GM19468 (cell line): ENCODE data around the gene EFCAB6.

Source experiments
- ATAC-seq: cut with Tn5 transposase; IDR thresholded peaks from one replicate; pipeline ENCODE4 v1.9.1; 2021; ENCODE audit warnings: mild to moderate bottlenecking, moderate library complexity, moderate number of reproducible peaks; ENCODE audit not compliant: unreplicated experiment; ENCODE audit errors: extremely low read depth

Gene EFCAB6

DNA sequence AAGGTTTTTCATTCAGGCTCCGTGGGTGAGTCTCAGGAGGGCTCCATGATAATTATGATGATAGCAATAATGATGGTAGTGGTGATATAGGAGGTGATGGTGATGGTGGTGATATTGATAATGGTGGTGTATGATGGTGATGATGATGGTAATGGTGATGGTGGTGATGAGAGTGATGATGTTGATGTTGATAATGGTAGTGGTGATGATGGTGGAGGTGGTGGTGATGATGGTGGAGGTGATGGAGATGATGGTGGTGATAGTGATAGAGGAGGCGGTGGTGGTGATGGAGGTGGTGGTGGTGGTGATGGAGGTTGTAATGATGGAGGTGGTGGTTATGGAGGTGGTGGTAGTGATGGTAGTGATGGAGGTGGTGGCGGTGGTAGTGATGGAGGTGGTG lies 320.9 kb downstream of the EFCAB6 start:
- ATAC-seq = no peak

DNA sequence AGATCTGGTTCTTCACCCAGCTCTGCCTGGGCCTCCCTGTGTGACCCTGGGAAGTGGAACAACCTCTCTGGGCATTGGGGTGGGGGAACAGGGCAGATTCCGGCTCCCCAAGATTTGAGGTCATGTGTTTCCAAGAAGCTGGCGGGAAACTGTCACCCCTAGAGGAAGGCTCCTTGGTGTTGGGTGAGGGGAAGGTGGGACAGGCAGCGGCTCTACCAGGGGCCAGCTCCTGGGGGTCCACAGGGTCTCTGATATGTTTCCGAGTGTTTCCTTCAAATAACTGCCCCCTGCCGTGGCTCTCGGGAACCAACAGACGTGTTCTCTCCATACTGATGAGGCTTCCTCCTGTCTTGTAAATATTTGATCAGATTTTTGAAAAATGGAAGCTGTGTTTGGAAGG lies 321.8 kb downstream of the EFCAB6 start:
- no peak for ATAC-seq

DNA sequence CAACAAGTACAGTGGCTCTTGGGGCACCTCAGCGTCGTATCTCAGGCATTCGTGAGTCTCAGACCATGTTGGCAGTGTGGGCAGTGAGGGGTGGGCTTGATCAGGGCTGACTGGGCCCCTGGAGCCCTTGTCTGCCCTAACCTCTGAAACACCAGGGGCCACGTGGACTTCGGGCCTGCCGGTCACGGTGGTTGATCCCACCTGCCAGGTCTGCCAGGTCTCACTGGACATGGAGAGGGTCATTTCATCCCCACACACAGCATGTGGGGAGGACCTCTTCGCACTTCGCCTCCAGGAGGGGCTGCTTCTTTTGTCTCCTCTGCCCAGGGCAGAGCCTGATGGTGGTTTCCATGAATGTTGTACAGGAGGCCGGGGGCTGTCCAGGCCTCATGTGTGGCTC lies 323.2 kb downstream of the EFCAB6 start:
- ATAC-seq = no peak

GRCh38 chr22:43488031-43488866 lies 323.9 kb downstream of the EFCAB6 start:
- no peak for ATAC-seq

GRCh38 chr22:43487311-43488030 lies 324.6 kb downstream of the EFCAB6 start:
- ATAC-seq = no peak

GRCh38 chr22:43485502-43486089 lies 326.5 kb downstream of the EFCAB6 start:
- no peak for ATAC-seq

- no peak for ATAC-seq
Observed at GRCh38 chr22:43484227-43484626, 327.9 kb downstream of the EFCAB6 start.

DNA sequence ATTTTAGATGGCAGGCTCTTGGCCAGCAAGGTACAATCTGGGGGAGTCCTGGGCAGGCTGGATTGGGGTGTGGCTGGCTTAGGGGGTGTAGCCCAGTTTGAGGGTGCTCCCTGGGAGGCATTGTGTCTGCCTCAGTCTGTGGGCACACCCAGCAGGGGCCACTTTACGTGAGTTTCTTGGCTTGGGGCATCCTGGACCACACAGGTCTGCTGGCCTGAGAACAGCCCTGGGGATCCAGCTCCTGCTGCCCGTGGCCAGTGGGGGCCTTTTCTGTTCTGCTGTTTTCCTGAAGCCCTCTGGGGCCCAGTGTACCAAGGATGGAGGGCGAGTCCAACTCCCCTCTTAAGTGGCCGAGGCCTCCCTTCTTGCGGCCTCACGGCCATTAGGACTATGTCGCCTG lies 328.4 kb downstream of the EFCAB6 start:
- ATAC-seq = no peak

- no peak for ATAC-seq
Observed at GRCh38 chr22:43483266-43483665, 328.8 kb downstream of the EFCAB6 start.

DNA sequence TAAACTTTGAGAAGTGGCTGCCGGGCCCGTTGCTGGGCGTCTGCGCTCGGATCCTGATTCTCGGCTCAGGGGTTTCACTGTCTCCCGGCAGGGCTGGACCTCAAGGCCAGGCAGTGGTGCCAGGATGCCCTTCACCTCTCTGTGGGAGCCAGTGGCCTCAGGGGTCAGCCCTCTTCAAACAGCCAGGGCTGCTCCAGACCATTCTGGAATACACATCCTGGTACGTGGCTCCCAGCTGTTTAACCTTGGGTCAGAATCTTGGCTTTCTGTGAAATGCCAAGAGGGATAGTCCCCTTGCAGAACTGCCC lies 329.8 kb downstream of the EFCAB6 start:
- ATAC-seq = no peak

GRCh38 chr22:43481568-43482317 lies 330.4 kb downstream of the EFCAB6 start:
- no peak for ATAC-seq

GRCh38 chr22:43479962-43480361 lies 332.1 kb downstream of the EFCAB6 start:
- no peak for ATAC-seq

- no peak for ATAC-seq
Observed at GRCh38 chr22:43479301-43479950, 332.7 kb downstream of the EFCAB6 start.
